GM12878 (cell line): ENCODE data around the gene KIFAP3. TPM values are rescaled to one million over a fixed set of nuclear protein-coding genes. Genes with fewer than 3 reads are reported as not detected.

ENCODE experiments used
- BMI1 ChIP-seq: fragments of 450-650 bp; IDR thresholded peaks from 2 replicates; pipeline ENCODE4 v1.6.1; 2016; ENCODE audit warnings: mild to moderate bottlenecking, moderate library complexity, borderline replicate concordance
- EP300 ChIP-seq, 2 experiments: fragments of 150-350 bp in 1 of 2; IDR thresholded peaks; 2 replicates each; pipeline ENCODE4 v1.6.1; 2011 to 2012; ENCODE audit warnings: low read depth in 2 of 2, low read length in 2 of 2, borderline replicate concordance in 1 of 2, improper control_type of control experiment in 1 of 2, inconsistent platforms in 1 of 2; ENCODE audit not compliant: control insufficient read depth in 1 of 2
- ESRRA ChIP-seq: IDR thresholded peaks from 2 replicates; pipeline ENCODE4 v1.6.1; 2012; ENCODE audit warnings: mild to moderate bottlenecking, low read length, improper control_type of control experiment
- ETV6 ChIP-seq, 2 experiments: fragments of 450-650 bp in 1 of 2; IDR thresholded peaks in 1 of 2; conservative IDR thresholded peaks in 1 of 2; 2 replicates each; pipeline ENCODE4 v1.6.1; 2014; ENCODE audit warnings: antibody characterized with exemption in 1 of 2, borderline replicate concordance in 1 of 2, low read depth in 1 of 2, mild to moderate bottlenecking in 1 of 2, moderate library complexity in 1 of 2
- EZH2 ChIP-seq: IDR thresholded peaks from 2 replicates; pipeline ENCODE4 v1.6.1; 2012; ENCODE audit warnings: low read depth, mild to moderate bottlenecking, control low read depth, inconsistent platforms, low read length, borderline replicate concordance; ENCODE audit not compliant: control insufficient read depth
- GABPA ChIP-seq: IDR thresholded peaks from 2 replicates; pipeline ENCODE4 v1.6.1; 2014; ENCODE audit warnings: antibody characterized with exemption, low read depth, mild to moderate bottlenecking, inconsistent platforms
- HDAC6 ChIP-seq: fragments of 200-600 bp; sonication (generic); IDR thresholded peaks from one replicate; pipeline ENCODE4 v1.8.0; 2017; ENCODE audit warnings: antibody characterized with exemption; ENCODE audit not compliant: unreplicated experiment
- KAT2A ChIP-seq: conservative IDR thresholded peaks from 2 replicates; pipeline ENCODE4 v1.6.1; 2011; ENCODE audit warnings: low read depth, low read length; ENCODE audit not compliant: control insufficient read depth
- KDM1A ChIP-seq: fragments of 200-600 bp; sonication (generic); IDR thresholded peaks from 2 replicates; pipeline ENCODE4 v1.6.1; 2016; ENCODE audit warnings: borderline replicate concordance
- MAX ChIP-seq: IDR thresholded peaks from 2 replicates; pipeline ENCODE4 v1.6.1; 2012; ENCODE audit warnings: low read depth, low read length, improper control_type of control experiment
- MEF2B ChIP-seq: fragments of 450-650 bp; IDR thresholded peaks from 2 replicates; pipeline ENCODE4 v1.6.1; 2018; ENCODE audit warnings: mild to moderate bottlenecking, moderate library complexity; ENCODE audit not compliant: partially characterized antibody, poor library complexity, severe bottlenecking
- MYB ChIP-seq: fragments of 150-350 bp; IDR thresholded peaks from 2 replicates; pipeline ENCODE4 v1.6.1; 2014; ENCODE audit warnings: mild to moderate bottlenecking, low read depth, low read length, borderline replicate concordance
- NFXL1 ChIP-seq: fragments of 450-650 bp; IDR thresholded peaks from 2 replicates; pipeline ENCODE4 v1.6.1; 2017; ENCODE audit warnings: antibody characterized with exemption, mild to moderate bottlenecking, borderline replicate concordance
- NFYB ChIP-seq: IDR thresholded peaks from 2 replicates; pipeline ENCODE4 v1.6.1; 2011; ENCODE audit warnings: low read depth, mild to moderate bottlenecking, low read length, improper control_type of control experiment, moderate library complexity; ENCODE audit not compliant: insufficient read depth
- PRDM15 ChIP-seq: fragments of 450-650 bp; formaldehyde crosslinking; IDR thresholded peaks from 2 replicates; pipeline ENCODE4 v1.4.0; 2020; ENCODE audit warnings: mild to moderate bottlenecking, moderate library complexity
- RB1 ChIP-seq: fragments of 450-650 bp; formaldehyde crosslinking; IDR thresholded peaks from 2 replicates; pipeline ENCODE4 v1.6.1; 2017; ENCODE audit warnings: mild to moderate bottlenecking, borderline replicate concordance
- SREBF2 ChIP-seq: IDR thresholded peaks from 2 replicates; pipeline ENCODE4 v1.6.1; 2012; ENCODE audit warnings: mild to moderate bottlenecking, low read length
- ZBED1 ChIP-seq: IDR thresholded peaks from 2 replicates; pipeline ENCODE4 v1.6.1; 2016; ENCODE audit warnings: borderline replicate concordance
- ZNF622 ChIP-seq: fragments of 450-650 bp; IDR thresholded peaks from 2 replicates; pipeline ENCODE4 v1.6.1; 2017; ENCODE audit warnings: mild to moderate bottlenecking, inconsistent platforms
- ZNF687 ChIP-seq: fragments of 450-650 bp; IDR thresholded peaks from 2 replicates; pipeline ENCODE4 v1.6.1; 2017; ENCODE audit warnings: mild to moderate bottlenecking, moderate library complexity
- polyA plus RNA-seq, 11 experiments: library from polyadenylated mRNA; depleted of rRNA in 4 of 11; unstranded in 6 of 11; stranded (reverse) in 5 of 11; fragments of >200 nt; fragmentation: Nextera tagmentation in 4 of 11; fragmentation: Illumina TruSeq in 1 of 11; extraction: Ambion mirVana in 4 of 11; extraction: Trizol in 1 of 11; gene quantifications; 1 replicate in 1 of 11; 2 replicates in 10 of 11; pipeline versions ENCODE4 v1.2.1 to v1.2.3, GENCODE V29; 2011 to 2016; ENCODE audit warnings: inconsistent platforms in 2 of 11, missing spikeins in 2 of 11, low read depth in 1 of 11
- total RNA-seq, 4 experiments: library from RNA; depleted of rRNA in 3 of 4; stranded (reverse); fragments of >200 nt in 3 of 4; fragmentation: Illumina TruSeq in 1 of 4; extraction: Trizol in 1 of 4; gene quantifications; 2 replicates each; pipeline versions ENCODE4 v1.2.1 to v1.2.3, GENCODE V29; 2013 to 2021

The KIFAP3 gene
- total and polyA plus RNA-seq, 10 of the 15 experiments (the other 5 are each of a cell fraction or from before 2014, with no cell fraction given) = 13.7 to 100 (median 18.9) TPM

GRCh38 chr1:169894424-169895145 is 179.9 kb downstream of the KIFAP3 start (continued):
- TF ChIP-seq ZNF687 = 0 out of 2 replicates have a peak, but pooled peaks have one; percentile 23
- no peak for TF ChIP-seq MYB
- 0 out of 4 replicates have a peak, but pooled peaks of 1 of the 2 experiments have one; percentile 22 for TF ChIP-seq EP300 (IDR thresholded peaks at IDR 0.05; ENCODE audit: borderline replicate concordance in 1 of 2, control insufficient read depth in 1 of 2, low read depth in 2 of 2, low read length in 2 of 2)
- no peak for TF ChIP-seq EZH2
- no peak for TF ChIP-seq KAT2A
- TF ChIP-seq KDM1A = no peak
- no peak for TF ChIP-seq ETV6 (conservative IDR thresholded peaks at IDR 0.05 in 1 of 2, IDR thresholded peaks at IDR 0.05 in 1 of 2; ENCODE audit: borderline replicate concordance in 1 of 2, low read depth in 1 of 2)
- no peak for TF ChIP-seq HDAC6
- TF ChIP-seq ESRRA = no peak
- TF ChIP-seq NFYB = 0 out of 2 replicates have a peak, but pooled peaks have one; percentile 62
- TF ChIP-seq SREBF2 = no peak
- TF ChIP-seq RB1 = no peak; the same call in 1 of the 2 replicates
- TF ChIP-seq GABPA = no peak
- no peak for TF ChIP-seq NFXL1
- TF ChIP-seq ZNF622 = no peak
- peak; percentile 15; the same call in 1 of the 2 replicates for TF ChIP-seq ZBED1
- TF ChIP-seq BMI1 = 0 out of 2 replicates have a peak, but pooled peaks have one; percentile 22
- TF ChIP-seq PRDM15 (CRISPR knock-in tag) = no peak
- TF ChIP-seq MEF2B = no peak
- TF ChIP-seq MAX = no peak
